ENCODE results near the gene FADS3.

FADS3 gene

GRCh38 chr11:61854206-61854895 lies 37.0 kb downstream of the FADS3 start:
- TF ChIP-seq POU6F1 (CRISPR knock-in tag; IDR thresholded peaks at IDR 0.05; ENCODE audit: borderline replicate concordance, low read depth) = no peak
- TF ChIP-seq CSDC2 (CRISPR knock-in tag; IDR thresholded peaks at IDR 0.05) = no peak
- no peak for TF ChIP-seq ZFP3 (CRISPR knock-in tag; IDR thresholded peaks at IDR 0.05)
- no peak for TF ChIP-seq ZNF8 (CRISPR knock-in tag; IDR thresholded peaks at IDR 0.05)
- no peak for ATAC-seq

DNA sequence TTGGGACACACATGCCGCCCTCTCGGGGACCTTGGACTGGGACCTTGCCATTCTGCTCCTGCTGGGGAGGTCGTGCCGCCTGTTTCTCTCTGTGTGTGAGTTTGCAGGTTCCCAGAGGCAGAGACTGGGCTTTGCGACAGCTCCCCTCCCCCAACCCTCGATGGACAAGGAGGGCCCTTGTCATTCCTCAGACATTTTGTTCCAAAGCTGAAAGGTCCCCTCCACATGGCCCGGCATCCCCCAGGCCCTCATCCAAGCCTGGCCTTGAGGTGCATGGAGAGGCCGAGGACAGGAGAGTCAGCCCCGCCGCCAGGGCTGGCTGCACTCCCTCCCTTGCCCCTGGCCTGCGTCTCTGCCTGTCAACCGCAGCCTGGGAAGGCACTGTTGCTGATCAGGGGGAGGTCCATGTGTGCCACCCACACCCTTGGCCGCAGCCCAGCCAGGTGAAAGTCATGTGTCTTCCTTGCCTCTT lies 37.6 kb downstream of the FADS3 start:
- no peak for ATAC-seq
- no peak for TF ChIP-seq POU6F1 (CRISPR knock-in tag; IDR thresholded peaks at IDR 0.05; ENCODE audit: borderline replicate concordance, low read depth)
- no peak for TF ChIP-seq OSR1 (CRISPR knock-in tag; IDR thresholded peaks at IDR 0.05)
- no peak for TF ChIP-seq ISL1 (CRISPR knock-in tag; IDR thresholded peaks at IDR 0.05)
- no peak for TF ChIP-seq ZFP3 (CRISPR knock-in tag; IDR thresholded peaks at IDR 0.05)
- no peak for TF ChIP-seq ESRRG (CRISPR knock-in tag; IDR thresholded peaks at IDR 0.05)
- no peak for TF ChIP-seq CSDC2 (CRISPR knock-in tag; IDR thresholded peaks at IDR 0.05)
- TF ChIP-seq, protein P1, sequence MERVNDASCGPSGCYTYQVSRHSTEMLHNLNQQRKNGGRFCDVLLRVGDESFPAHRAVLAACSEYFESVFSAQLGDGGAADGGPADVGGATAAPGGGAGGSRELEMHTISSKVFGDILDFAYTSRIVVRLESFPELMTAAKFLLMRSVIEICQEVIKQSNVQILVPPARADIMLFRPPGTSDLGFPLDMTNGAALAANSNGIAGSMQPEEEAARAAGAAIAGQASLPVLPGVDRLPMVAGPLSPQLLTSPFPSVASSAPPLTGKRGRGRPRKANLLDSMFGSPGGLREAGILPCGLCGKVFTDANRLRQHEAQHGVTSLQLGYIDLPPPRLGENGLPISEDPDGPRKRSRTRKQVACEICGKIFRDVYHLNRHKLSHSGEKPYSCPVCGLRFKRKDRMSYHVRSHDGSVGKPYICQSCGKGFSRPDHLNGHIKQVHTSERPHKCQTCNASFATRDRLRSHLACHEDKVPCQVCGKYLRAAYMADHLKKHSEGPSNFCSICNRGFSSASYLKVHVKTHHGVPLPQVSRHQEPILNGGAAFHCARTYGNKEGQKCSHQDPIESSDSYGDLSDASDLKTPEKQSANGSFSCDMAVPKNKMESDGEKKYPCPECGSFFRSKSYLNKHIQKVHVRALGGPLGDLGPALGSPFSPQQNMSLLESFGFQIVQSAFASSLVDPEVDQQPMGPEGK (CRISPR knock-in tag; IDR thresholded peaks at IDR 0.05; ENCODE audit: borderline replicate concordance) = no peak
- TF ChIP-seq ARNTL (CRISPR knock-in tag; IDR thresholded peaks at IDR 0.05; ENCODE audit: borderline replicate concordance, low read depth) = no peak
- no peak for TF ChIP-seq TOX (CRISPR knock-in tag; IDR thresholded peaks at IDR 0.05; ENCODE audit: borderline replicate concordance)
- TF ChIP-seq RARB (CRISPR knock-in tag; IDR thresholded peaks at IDR 0.05) = no peak
- TF ChIP-seq TCF4 (CRISPR knock-in tag; IDR thresholded peaks at IDR 0.05; ENCODE audit: borderline replicate concordance) = no peak
- TF ChIP-seq PPARA (CRISPR knock-in tag; IDR thresholded peaks at IDR 0.05; ENCODE audit: borderline replicate concordance) = no peak

GRCh38 chr11:61851900-61852295 lies 39.4 kb downstream of the FADS3 start:
- ATAC-seq = no peak
- TF ChIP-seq PPARA (CRISPR knock-in tag; IDR thresholded peaks at IDR 0.05; ENCODE audit: borderline replicate concordance) (no peak), POU6F1 (CRISPR knock-in tag; IDR thresholded peaks at IDR 0.05; ENCODE audit: borderline replicate concordance, low read depth) (no peak), CSRNP3 (CRISPR knock-in tag; IDR thresholded peaks at IDR 0.05) (no peak), CSDC2 (CRISPR knock-in tag; IDR thresholded peaks at IDR 0.05) (no peak), ESRRG (CRISPR knock-in tag; IDR thresholded peaks at IDR 0.05) (no peak)
- TF ChIP-seq, protein P2, sequence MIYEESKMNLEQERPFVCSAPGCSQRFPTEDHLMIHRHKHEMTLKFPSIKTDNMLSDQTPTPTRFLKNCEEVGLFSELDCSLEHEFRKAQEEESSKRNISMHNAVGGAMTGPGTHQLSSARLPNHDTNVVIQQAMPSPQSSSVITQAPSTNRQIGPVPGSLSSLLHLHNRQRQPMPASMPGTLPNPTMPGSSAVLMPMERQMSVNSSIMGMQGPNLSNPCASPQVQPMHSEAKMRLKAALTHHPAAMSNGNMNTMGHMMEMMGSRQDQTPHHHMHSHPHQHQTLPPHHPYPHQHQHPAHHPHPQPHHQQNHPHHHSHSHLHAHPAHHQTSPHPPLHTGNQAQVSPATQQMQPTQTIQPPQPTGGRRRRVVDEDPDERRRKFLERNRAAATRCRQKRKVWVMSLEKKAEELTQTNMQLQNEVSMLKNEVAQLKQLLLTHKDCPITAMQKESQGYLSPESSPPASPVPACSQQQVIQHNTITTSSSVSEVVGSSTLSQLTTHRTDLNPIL (CRISPR knock-in tag; IDR thresholded peaks at IDR 0.05; ENCODE audit: low read depth) = no peak
- TF ChIP-seq, protein P1 (CRISPR knock-in tag; IDR thresholded peaks at IDR 0.05; ENCODE audit: borderline replicate concordance) = no peak
- TF ChIP-seq, protein P3, sequence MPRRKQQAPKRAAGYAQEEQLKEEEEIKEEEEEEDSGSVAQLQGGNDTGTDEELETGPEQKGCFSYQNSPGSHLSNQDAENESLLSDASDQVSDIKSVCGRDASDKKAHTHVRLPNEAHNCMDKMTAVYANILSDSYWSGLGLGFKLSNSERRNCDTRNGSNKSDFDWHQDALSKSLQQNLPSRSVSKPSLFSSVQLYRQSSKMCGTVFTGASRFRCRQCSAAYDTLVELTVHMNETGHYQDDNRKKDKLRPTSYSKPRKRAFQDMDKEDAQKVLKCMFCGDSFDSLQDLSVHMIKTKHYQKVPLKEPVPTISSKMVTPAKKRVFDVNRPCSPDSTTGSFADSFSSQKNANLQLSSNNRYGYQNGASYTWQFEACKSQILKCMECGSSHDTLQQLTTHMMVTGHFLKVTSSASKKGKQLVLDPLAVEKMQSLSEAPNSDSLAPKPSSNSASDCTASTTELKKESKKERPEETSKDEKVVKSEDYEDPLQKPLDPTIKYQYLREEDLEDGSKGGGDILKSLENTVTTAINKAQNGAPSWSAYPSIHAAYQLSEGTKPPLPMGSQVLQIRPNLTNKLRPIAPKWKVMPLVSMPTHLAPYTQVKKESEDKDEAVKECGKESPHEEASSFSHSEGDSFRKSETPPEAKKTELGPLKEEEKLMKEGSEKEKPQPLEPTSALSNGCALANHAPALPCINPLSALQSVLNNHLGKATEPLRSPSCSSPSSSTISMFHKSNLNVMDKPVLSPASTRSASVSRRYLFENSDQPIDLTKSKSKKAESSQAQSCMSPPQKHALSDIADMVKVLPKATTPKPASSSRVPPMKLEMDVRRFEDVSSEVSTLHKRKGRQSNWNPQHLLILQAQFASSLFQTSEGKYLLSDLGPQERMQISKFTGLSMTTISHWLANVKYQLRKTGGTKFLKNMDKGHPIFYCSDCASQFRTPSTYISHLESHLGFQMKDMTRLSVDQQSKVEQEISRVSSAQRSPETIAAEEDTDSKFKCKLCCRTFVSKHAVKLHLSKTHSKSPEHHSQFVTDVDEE (CRISPR knock-in tag; IDR thresholded peaks at IDR 0.05) = no peak
